Measurements from ENCODE around the gene KRT77.

KRT77 gene

DNA sequence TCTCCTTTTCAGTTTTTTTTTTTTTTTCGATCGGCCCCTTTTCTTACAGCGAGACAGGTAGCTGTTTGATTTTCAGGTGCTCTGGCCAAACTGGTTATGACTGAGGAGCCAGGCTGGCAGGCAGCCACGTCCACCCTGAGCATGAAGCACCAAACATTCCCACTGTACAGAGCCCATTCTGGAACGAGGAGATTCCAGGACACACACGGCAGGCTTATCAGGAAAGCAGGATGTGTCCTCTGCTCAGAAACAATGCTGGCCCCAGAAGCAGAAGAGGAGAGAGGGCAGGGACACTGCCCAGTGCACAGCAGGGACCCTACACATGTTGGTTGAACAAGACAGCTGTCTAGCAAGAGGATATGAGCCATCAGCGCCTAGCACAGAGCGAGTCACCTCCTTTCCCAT is 47.6 kb downstream of the KRT77 start:
- no peak for DNase-seq (ENCODE audit: low spot score)

DNA sequence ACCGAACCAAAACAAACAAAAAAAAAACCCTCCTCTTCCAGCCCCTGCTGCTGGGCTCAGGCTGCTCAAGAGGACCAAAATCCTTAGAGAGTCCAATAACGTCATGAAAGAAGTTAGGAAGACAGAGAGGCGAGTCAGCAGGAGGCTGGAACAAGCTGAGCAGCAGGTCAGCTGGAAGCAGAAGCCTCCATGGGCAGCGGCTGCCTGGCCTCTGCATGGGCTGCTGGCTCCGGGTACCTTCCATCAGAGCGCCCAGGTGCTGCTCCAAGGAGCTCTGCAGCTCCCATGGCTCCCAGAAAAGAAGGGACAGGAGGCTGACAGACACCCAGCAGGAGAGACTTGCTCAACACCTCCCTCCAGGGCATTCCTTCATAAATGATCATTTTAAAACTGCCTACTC is 48.1 kb downstream of the KRT77 start:
- no peak for DNase-seq (ENCODE audit: low spot score)

DNA sequence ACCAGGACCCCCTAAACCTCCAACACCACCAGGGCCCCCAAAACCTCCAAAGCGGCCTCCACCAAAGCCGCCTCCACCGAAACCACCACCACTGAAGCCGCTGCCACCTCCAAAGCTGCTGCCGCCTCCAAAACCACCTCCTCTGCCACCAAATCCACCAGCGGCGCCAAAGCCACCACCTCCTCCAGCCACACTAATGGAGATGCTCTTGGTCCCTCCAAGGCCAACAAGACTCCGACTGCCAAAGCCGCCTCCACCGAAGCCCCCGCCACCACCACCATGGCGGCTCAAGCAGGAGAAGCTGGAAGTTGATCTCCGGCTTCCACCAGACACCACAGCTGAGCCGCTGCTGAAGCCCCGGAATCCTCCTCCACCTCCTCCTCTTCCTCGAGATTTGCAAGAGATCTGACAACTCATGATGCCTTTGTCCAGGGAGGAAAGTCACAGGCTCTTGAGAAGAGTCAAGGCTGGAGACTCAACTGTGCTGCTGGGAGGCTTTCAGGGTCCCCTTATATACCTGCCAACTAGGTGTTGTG is 51.5 kb downstream of the KRT77 start, which contains the start of gene KRT2:
TSS of gene KRT2 (minus strand) at position 486 of the 536 bp plus-strand sequence. CDS start at position 417, 69 bp downstream.
- DNase-seq (ENCODE audit: low spot score): no peak

DNA sequence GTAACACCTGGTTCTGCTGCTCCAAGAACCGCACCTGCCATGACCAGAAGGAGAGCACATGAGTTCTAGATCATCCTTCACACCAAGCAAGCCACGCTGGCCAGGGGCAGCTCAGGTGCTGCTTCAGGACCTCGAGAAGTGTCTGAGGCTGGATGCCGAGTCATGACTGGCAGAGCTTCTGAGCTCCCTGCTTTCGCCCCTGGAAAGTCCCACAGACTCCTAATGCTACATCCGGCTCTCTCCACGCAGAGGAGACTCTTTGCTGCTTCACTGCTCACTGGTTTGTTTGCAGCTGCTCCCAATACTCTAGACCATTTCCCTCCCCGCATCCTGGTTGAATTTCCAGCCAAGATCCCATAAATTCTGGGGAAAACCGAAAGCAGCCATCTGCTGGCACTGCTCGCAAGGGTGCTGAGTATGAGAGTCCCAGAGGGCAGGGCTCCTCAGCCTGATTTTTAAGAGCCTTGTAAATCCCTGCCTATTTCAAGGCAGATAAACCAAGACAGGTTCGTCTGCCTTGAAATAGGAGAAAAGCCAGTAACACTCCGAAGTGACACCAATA is 52.7 kb downstream of the KRT77 start:
- no peak for DNase-seq (ENCODE audit: low spot score)

DNA sequence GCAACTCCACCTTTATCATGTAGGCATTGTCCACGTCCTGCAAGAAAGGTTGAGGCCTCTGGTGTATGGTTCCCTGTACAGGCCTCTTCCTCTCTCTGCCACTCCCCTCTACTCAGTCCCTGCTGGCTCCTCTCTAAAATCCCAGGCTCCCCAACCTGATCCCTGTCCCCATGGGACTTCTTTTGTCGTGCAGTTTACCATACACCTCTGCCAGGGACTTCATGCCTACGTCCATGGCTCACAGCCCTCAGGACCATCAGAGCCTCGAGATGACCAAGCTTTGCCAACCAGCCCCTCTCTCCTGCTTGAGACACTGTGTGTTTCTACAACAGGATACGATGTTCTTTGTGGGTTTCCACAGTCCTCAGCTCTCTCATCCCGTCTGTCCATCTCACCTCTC is 54.3 kb downstream of the KRT77 start:
- no peak for DNase-seq (ENCODE audit: low spot score)

DNA sequence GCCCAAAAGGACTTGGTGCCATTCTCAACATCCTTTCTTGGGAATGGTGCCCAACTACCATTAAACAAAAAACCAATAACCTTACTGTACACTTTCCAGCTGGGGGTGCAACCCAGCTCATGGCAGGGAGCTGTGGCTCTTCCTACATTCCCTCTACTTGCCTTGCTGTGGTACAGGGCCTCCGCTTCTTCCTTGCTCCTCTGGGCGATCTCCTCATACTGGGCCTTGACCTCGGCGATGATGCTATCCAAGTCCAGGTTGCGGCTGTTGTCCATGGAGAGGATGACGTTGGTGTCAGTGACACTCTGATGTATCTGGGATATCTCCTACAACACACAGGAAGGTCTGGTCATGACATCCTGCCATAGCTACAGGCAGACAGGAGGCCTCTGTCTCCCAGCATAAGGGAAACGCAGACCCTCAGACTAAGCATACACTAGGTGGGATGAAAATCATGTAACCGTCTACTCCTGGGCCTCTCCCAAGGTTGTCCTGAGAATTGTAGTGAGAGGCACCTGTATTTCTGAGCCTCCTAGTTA is 55.2 kb downstream of the KRT77 start:
- no peak for DNase-seq (ENCODE audit: low spot score)

DNA sequence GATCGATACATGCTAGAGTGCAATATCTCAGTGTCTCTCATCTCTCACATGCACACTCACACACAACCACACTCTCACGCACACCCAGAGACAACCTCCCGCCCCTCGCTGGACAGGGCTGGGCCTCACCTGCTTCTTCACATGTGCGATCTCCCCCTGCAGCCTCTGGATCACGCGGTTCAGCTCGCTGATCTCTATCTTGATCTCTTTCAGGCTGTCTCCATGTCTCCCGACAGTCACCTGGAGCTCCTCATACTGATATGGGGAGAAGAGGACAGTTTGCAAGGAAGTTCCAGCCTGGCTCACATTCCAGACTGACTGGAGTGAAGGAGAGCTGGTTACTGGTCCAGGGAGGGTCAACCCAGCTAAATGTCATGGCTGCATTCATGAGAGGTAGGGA is 55.7 kb downstream of the KRT77 start:
- no peak for DNase-seq (ENCODE audit: low spot score)

DNA sequence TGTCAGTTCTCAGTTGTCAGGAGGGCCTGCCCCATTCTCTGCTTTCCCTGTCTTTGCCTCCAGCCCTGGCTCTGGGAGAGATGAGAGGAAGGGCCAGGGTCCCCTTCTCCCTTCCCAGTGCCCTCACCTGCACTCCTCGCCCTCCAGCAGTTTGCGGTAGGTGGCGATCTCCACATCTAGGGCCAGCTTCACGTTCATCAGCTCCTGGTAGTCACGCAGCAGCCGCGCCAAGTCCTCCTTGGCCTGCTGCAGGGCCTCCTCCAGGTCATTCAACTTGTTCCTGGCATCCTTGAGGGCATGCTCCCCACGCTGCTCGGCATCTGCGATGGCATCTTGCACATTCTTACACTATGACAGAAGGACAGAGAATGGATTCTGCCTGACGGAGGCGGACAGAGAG is 56.7 kb downstream of the KRT77 start:
- DNase-seq (ENCODE audit: low spot score): no peak

DNA sequence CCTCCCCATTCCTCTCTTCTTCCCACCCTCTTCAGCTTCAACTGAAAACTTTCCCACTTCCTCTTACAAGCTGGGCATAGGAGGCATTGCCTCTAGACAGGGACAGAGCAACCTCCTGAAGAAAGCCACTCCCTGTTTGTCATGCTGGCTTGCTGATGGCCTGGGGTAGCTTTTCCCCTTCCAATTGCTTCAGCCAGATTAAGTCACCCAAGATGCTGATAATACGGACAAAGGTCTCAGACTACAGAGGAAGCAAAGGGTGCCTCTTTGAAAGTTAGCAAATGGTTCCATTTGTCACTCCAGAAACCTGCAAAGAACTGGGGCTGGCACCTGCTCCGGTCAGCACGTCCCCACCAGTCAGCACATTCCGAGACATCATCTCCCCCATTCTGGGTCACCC is 57.3 kb downstream of the KRT77 start:
- no peak for DNase-seq (ENCODE audit: low spot score)

DNA sequence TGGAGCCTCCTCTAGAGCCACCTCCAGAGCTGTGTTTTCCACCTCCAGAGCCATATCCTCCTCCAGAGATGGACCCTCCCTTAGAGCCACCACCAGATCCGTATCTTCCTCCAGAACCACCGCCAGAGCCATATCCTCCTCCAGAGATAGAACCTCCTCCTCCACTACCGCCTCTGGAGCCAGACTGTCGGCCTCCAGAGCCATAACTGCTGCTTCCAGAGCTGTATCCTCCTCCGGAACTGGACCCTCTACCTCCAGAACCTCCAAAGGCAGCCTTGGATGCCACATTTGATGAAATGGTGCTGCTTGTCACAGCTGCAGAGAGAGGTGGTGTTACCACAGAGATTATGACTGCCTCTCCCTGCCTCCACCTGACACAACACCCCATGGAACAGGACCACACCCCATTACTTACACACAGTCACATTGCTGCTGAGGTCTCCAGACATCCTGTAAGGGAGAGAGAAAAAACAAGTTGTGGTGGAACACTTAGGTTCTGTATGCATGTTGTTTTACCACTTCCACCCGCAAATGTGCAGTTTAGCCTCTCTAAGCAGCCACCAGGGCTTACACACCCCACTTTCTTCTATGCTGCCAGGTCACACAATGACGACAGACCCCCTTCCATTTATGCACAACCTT is 58.1 kb downstream of the KRT77 start:
- no peak for DNase-seq (ENCODE audit: low spot score)

DNA sequence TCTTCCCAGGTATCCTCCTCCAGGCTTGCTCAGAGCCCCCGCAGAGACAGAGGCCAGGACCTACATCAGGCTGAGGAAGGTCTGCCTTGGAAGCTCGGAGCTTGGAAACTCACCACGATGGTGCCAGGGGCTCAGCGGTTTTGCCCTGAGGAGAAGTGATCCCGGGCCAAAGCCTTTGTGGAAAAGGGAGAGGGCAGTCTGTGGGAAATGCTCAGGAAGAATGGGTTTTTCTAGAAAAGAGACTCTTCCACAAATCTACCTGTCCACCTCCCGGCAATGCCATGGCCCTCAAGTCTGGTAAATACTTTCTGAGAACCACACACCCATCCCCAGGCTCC is 59.3 kb downstream of the KRT77 start:
- no peak for DNase-seq (ENCODE audit: low spot score)

DNA sequence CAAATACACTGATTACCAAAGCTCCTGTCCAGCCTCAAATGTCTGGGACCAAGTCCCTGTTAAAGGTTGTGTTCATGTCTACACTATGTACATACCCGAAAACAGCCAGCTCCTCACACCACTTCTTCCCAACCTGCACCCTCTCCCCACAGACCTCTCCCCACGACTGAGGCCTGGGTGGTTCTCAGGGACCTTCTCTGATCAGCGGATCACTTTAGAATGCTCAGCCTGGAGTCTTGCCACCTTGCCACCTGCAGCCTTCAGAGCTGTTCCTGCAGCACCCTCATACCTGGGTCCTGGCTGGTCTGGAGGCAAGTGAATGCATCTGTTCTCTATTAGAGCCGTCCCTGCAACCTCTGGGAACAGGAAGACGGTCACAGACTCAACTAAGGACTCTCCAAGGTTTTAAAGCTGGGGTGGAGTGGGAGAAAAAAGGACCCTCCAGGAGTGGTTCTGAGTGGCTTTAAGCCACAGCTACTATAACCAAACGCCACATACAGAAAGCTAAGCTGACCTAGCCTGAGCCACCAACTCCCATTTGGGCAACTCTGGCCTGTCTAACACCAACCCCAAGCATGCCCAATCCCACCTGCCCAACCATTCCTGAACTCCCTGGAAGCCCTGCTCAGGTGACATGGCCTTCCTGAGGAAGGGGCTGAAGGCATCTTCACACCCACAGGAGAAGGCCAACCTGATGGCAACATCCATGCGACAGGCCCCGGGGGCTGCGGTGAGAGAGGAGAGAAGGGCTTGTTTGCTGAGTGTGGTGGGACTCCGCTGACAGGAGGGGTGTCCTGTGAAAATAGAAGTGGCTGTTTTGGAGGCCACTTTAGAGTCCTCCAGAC is 59.9 kb downstream of the KRT77 start:
- DNase-seq (ENCODE audit: low spot score): no peak

DNA sequence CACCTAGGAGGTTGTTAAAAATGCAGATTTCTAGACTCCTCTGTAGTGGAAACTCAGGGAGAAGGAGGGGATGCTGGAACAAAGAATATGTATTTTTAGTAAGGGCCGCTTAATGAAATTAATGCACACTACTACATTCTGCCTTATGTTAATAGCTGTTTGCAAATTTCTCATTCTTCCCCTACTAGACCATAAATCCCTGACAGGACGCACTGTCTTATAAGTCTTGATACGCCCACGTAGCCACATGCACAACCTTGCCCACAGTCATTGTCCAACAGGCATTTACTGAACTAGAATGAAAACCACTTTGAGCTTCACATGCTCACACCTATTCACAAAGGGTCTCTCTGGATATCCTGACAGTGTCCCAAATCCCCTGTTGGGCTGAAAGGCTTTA is 61.9 kb downstream of the KRT77 start:
- no peak for DNase-seq (ENCODE audit: low spot score)
